HEK293T (cell line): ENCODE measurements around the gene PGM2.

ENCODE experiments used
- ELF4 ChIP-seq: fragments of 450-650 bp; IDR thresholded peaks from 2 replicates; pipeline ENCODE4 v1.6.1; 2017; ENCODE audit warnings: antibody characterized with exemption
- FOXA1 ChIP-seq: fragments of 450-650 bp; IDR thresholded peaks from 2 replicates; pipeline ENCODE4 v1.6.1; 2016; ENCODE audit warnings: mild to moderate bottlenecking
- FOXK2 ChIP-seq: fragments of 450-650 bp; IDR thresholded peaks from 2 replicates; pipeline ENCODE4 v1.6.1; 2016; ENCODE audit warnings: mild to moderate bottlenecking
- FOXM1 ChIP-seq: fragments of 450-650 bp; IDR thresholded peaks from 2 replicates; pipeline ENCODE4 v1.6.1; 2017; ENCODE audit warnings: mild to moderate bottlenecking, borderline replicate concordance
- L3MBTL2 ChIP-seq: fragments of 450-650 bp; conservative IDR thresholded peaks from 2 replicates; pipeline ENCODE4 v1.6.1; 2016; ENCODE audit warnings: mild to moderate bottlenecking
- LEF1 ChIP-seq: fragments of 450-650 bp; IDR thresholded peaks from 2 replicates; pipeline ENCODE4 v1.6.1; 2017; ENCODE audit warnings: mild to moderate bottlenecking, borderline replicate concordance
- TARDBP ChIP-seq: fragments of 450-650 bp; IDR thresholded peaks from 2 replicates; pipeline ENCODE4 v1.6.1; 2016

- TF ChIP-seq FOXA1 = no peak
- no peak for TF ChIP-seq FOXK2
- no peak for TF ChIP-seq L3MBTL2
- TF ChIP-seq LEF1 = no peak
- no peak for TF ChIP-seq FOXM1
- no peak for TF ChIP-seq ELF4
- no peak for TF ChIP-seq TARDBP
Observed at GRCh38 chr4:37795581-37796195, 30.8 kb upstream of the PGM2 start.
